A673 (cell line): ENCODE data around the gene GIGYF2. TPM values are rescaled to one million over a fixed set of nuclear protein-coding genes. Genes with fewer than 3 reads are reported as not detected.

Experiments
- BruUV-seq: library from RNA; stranded (reverse); fragments of 400-500 nt; replicated peaks from 2 replicates; lab custom pipeline; 2021; lab: Mats Ljungman, UMichigan
- CTCF ChIA-PET: fragments of 300-600 bp; sonication (Branson Sonifier 250); formaldehyde crosslinking; loops from one replicate; lab custom pipeline; 2022; ENCODE audit warnings: antibody characterized with exemption; lab: Charles Lee
- POLR2A ChIA-PET: fragments of 300-600 bp; sonication (Branson Sonifier 250); formaldehyde crosslinking; loops from one replicate; lab custom pipeline; 2022; ENCODE audit warnings: antibody characterized with exemption; ENCODE audit not compliant: low non-redundant PET; lab: Charles Lee
- DNase-seq: peaks from one replicate; pipeline ENCODE4 v3.0.0-alpha.2; 2015; ENCODE audit warnings: low spot score
- H3K27ac ChIP-seq: fragments of 200-600 bp; sonication (generic); 2 replicates; pipeline ENCODE4 v1.5.1; 2016; ENCODE audit warnings: mixed run types, low read depth, mild to moderate bottlenecking, mixed read lengths, antibody characterized with exemption, low read length; ENCODE audit not compliant: poor library complexity, severe bottlenecking
- H3K27me3 ChIP-seq: fragments of 200-600 bp; sonication (generic); replicated peaks from 2 replicates; pipeline ENCODE4 v1.6.1; 2017; ENCODE audit warnings: mixed run types, low read depth, mild to moderate bottlenecking, mixed read lengths, antibody characterized with exemption, low read length; ENCODE audit not compliant: insufficient read depth, poor library complexity
- H3K36me3 ChIP-seq: fragments of 200-600 bp; sonication (generic); 2 replicates; pipeline ENCODE4 v1.6.1; 2016; ENCODE audit warnings: mixed run types, mild to moderate bottlenecking, mixed read lengths, antibody characterized with exemption, low read length; ENCODE audit not compliant: insufficient read depth, poor library complexity, severe bottlenecking
- H3K4me1 ChIP-seq: fragments of 200-600 bp; sonication (generic); 2 replicates; pipeline ENCODE4 v1.6.1; 2017; ENCODE audit warnings: mixed run types, mild to moderate bottlenecking, mixed read lengths, antibody characterized with exemption, low read length; ENCODE audit not compliant: insufficient read depth, poor library complexity, severe bottlenecking
- H3K4me3 ChIP-seq: fragments of 200-600 bp; sonication (generic); 2 replicates; pipeline ENCODE4 v1.5.1; 2016; ENCODE audit warnings: low read depth, mixed run types, mild to moderate bottlenecking, mixed read lengths, low read length; ENCODE audit not compliant: poor library complexity, severe bottlenecking
- H3K9me3 ChIP-seq: fragments of 200-600 bp; sonication (generic); 2 replicates; pipeline ENCODE4 v1.6.1; 2016; ENCODE audit warnings: mixed run types, low read depth, mild to moderate bottlenecking, mixed read lengths, antibody characterized with exemption, low read length; ENCODE audit not compliant: poor library complexity, severe bottlenecking
- CTCF ChIP-seq: fragments of 300-800, 200-600 bp; sonication (generic); conservative IDR thresholded peaks from 2 replicates; pipeline ENCODE4 v1.5.1; 2017; ENCODE audit warnings: low read depth, mild to moderate bottlenecking, antibody characterized with exemption, low read length, moderate library complexity, mixed read lengths
- EZH2 ChIP-seq: fragments of 200-600 bp; sonication (generic); IDR thresholded peaks from 2 replicates; pipeline ENCODE4 v1.6.1; 2017; ENCODE audit warnings: borderline replicate concordance, low read depth, mild to moderate bottlenecking, mixed read lengths, antibody characterized with exemption, low read length; ENCODE audit not compliant: poor library complexity, severe bottlenecking
- intact Hi-C: fragments of 100-400 bp; cut with micrococcal nuclease; formaldehyde crosslinking; loops from one replicate; pipeline ENCODE4 v1.10.0; 2022; ENCODE audit not compliant: unreplicated experiment
- total RNA-seq: library from RNA; stranded (reverse); gene quantifications from 2 replicates; pipeline ENCODE4 v1.2.3, GENCODE V29; 2021

The GIGYF2 gene
- total RNA-seq, 1 experiment from 2014 or later = 62.8 TPM

DNA sequence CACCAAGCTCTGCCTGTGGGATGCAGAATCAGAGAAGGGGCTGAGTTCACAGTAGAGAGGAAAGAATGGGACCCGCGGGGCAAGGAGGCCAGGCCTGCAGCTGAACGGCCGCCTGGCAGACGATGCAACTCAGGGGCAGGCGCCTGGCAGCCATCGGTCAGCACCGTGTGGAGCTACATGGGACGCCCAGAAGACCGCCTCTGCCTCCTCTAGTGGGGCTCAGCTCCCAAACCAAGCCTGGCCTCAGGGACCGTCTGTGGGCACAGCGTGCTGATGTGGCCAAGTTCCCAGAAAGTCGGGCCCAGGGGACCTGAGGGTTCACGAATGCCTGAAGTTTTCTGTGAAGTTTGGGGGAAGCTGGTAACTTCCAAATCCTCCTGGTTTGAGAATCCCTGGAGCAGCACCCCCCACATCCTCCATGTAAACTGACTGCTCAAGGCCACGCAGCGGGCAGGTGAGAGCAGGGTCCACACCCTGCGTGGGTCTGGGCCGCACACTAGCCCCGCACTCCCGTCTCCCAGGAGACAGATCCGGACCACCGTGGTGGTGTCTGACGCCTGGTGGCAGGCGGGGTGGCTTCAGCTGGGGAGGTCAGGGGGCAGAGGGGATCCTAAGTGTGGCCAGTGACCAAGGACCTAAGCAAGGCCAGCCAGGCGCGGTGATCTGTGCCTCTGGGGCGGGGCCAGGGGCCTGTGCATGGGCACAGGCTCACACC is 187.6 kb downstream of the GIGYF2 start:
- BruUV-seq = no TSS peak
- no peak overlapping the region for H3K4me3 ChIP-seq
- H3K27me3 ChIP-seq = no peaks in the 10 kb centered on the region
- ChIA-PET POLR2A (no interaction called here), CTCF (no interaction called here)
- TF ChIP-seq EZH2 (no peak), CTCF (no peak)
- H3K4me1 ChIP-seq = no peaks in the 10 kb centered on the region
- H3K36me3 ChIP-seq = no peaks in the 10 kb centered on the region
- no peak overlapping the region for H3K27ac ChIP-seq
- DNase-seq = no peak
- H3K9me3 ChIP-seq = no peaks in the 10 kb centered on the region
- intact Hi-C loops = no loop called here

DNA sequence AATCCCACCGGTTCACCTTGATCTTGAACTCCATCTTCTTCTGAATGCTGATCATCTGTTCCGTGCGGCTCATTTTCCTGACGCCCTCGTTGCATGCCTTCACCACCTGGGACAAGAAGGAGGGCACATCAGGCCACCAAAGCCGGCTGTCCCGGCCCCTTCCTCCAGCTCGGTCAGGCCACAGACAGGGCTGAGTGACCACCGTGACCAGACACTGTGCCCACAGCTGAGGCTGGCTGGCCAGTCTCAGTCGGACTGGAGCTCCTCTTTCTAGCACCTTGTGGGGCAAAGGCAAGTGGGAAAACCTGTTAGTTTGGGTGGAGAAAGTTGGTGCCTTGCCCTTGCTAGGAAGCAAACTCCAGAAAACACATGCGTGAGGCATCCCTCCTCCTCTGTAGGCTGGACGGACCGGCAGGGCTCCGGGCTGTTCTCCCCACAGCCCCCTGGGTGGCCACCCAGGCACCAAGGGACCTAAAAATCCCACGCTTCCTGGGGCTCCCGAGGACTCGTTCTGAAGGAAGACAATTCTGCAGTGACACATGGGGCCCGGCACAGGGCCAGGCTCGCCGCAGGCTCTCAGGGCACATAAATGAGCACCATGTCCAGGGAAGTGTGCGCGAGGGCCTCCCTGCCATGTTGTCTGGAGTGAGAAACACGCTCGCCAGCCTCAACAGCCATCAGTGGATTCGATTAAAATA is 188.3 kb downstream of the GIGYF2 start:
- DNase-seq = no peak
- POLR2A ChIA-PET = no interaction called here
- intact Hi-C loops = no loop called here
- no peaks in the 10 kb centered on the region for H3K4me1 ChIP-seq
- no peaks in the 10 kb centered on the region for H3K9me3 ChIP-seq
- CTCF ChIA-PET = no interaction called here
- no peak overlapping the region for H3K4me3 ChIP-seq
- H3K27me3 ChIP-seq = no peaks in the 10 kb centered on the region
- H3K27ac ChIP-seq = no peak overlapping the region
- BruUV-seq = no TSS peak
- H3K36me3 ChIP-seq = no peaks in the 10 kb centered on the region
- no peak for TF ChIP-seq CTCF
- TF ChIP-seq EZH2 = no peak

DNA sequence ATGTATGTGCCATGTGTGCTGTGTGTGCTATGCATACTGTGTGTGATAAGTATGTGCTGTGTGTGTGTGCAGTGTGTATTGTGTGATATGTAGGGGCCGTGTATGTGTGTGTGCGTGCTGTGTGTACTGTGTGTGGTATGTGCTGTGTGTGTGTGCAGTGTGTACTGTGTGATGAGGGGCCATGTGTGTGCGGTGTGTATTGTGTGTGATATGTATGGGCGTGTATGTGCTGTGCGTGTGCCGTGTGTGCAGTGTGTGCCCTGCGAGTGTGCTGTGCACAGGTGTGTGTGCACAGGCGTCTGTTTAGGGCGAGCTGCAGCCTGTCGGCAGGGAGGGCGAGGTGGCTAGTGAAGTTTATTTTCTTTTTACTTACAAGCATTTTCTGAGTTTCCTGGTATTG is 189.0 kb downstream of the GIGYF2 start:
- Histone ChIP-seq H3K4me3 (no peak overlapping the region), H3K4me1 (no peaks in the 10 kb centered on the region), H3K9me3 (no peaks in the 10 kb centered on the region), H3K27me3 (no peaks in the 10 kb centered on the region), H3K36me3 (no peaks in the 10 kb centered on the region), H3K27ac (no peak overlapping the region)
- TF ChIP-seq EZH2 = no peak
- no peak for TF ChIP-seq CTCF
- intact Hi-C loops = no loop called here
- ChIA-PET CTCF (no interaction called here), POLR2A (no interaction called here)
- no peak for DNase-seq
- no TSS peak for BruUV-seq
